Measurements from ENCODE around the gene EFCAB5.
"Not testable (repeated sequence)": the region's sequence is repeated elsewhere in the genome, so short reads cannot be mapped to it uniquely, and the experiment has no call there.

The EFCAB5 gene

GRCh38 chr17:30103921-30104320 lies 162.5 kb downstream of the EFCAB5 start:
- DNase-seq: no peak

DNA sequence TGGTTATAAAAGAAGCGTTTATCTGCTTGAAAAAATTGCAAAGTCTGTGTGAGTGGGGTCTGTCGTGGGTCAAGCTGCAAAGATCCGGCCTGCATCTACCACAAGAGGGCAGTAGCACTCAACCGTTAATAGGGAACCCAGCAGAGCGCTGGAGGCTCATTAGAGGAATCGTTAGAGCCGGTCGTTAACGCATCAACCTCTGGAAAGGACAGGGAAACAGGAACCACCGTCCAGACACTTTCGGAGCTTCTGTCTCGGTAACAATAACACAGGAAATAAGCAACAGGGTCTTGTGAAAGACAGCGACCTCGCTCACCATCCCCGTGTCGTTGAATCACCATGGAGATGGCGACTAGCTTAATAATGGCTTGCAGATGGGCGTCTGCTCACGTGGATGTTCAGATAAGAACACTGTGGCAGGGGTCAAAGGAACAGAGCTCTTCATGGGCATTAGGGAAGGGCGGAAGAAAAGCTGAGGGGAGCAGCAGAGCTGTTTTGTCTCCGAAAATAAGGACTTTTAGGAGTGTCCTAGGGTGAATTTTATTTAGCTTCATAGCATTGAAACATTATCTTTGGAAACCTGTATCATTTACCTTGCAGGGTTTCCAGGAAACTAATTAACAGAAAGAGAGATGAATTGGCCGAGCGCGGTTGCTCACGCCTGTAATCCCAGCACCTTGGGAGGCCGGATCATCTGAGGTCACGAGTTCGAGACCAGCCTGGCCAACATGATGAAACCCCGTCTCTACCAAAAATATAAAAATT lies 163.3 kb downstream of the EFCAB5 start:
- peak; percentile 30 to 78 for DNase-seq

GRCh38 chr17:30112794-30113193 lies 171.4 kb downstream of the EFCAB5 start:
- no peak for DNase-seq

- DNase-seq: no peak
Observed at GRCh38 chr17:30113213-30113612, 171.8 kb downstream of the EFCAB5 start.

- no peak for DNase-seq
Observed at GRCh38 chr17:30116345-30116660, 174.9 kb downstream of the EFCAB5 start.

DNA sequence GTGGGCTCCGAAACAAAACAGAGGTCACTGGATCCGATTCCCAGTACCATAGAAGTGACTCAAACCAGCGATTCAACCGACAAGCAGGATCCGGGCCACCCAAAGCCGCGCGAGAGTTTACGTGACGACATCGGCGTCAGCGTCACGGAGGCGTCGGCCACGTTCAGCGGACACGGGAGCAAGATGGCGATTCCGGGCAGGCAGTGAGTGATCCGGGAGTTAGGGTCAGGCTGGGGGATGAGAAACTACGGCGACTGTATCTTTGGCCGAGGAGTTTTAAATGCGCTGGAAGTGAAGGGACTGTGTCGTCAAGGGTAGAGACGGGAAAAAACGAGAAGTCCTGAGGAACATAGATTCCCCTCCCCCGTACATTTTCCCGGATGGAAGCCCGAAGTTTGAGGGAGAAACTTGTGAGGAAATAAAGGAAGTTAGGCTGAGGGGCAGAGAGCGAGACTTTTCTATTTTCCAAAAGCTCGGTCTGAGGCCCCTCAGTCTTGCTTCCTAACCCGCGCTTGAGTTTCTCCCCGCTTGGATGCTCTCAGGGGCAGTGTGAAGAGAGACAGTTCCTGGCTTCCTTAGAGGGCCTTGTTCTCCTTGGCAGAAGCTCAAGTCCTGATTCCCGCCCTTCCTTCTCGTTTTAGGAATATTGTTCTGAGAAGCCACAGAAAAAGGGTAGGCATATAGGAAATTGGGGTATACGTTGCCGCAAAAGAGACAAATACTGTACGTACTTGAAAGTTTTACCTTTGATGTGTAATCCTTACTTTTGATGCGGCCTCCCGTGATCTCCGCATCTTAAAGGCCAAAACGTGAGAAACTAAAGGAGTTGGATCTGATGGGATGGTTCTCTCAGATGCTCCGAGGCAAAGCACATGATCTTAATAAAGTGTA lies 175.5 kb downstream of the EFCAB5 start, which contains the start of gene NSRP1:
Gene NSRP1 (plus strand): TSS at position 156 of the 891 bp plus-strand sequence. CDS start 28 bp downstream, at position 184.
- DNase-seq: peak; percentile 90 to 91

GRCh38 chr17:30117675-30118081 lies 176.2 kb downstream of the EFCAB5 start:
- no peak for DNase-seq

GRCh38 chr17:30118635-30119034 lies 177.2 kb downstream of the EFCAB5 start:
- not testable (repeated sequence) for DNase-seq

- no peak for DNase-seq
Observed at GRCh38 chr17:30124273-30124796, 182.9 kb downstream of the EFCAB5 start.

GRCh38 chr17:30130121-30130520 lies 188.7 kb downstream of the EFCAB5 start:
- no peak for DNase-seq

GRCh38 chr17:30132615-30133014 lies 191.2 kb downstream of the EFCAB5 start:
- no peak for DNase-seq

- no peak for DNase-seq
Observed at GRCh38 chr17:30133197-30133596, 191.8 kb downstream of the EFCAB5 start.

GRCh38 chr17:30134551-30134950 lies 193.1 kb downstream of the EFCAB5 start:
- DNase-seq: no peak

- DNase-seq: no peak
Observed at GRCh38 chr17:30137158-30137557, 195.7 kb downstream of the EFCAB5 start.

DNA sequence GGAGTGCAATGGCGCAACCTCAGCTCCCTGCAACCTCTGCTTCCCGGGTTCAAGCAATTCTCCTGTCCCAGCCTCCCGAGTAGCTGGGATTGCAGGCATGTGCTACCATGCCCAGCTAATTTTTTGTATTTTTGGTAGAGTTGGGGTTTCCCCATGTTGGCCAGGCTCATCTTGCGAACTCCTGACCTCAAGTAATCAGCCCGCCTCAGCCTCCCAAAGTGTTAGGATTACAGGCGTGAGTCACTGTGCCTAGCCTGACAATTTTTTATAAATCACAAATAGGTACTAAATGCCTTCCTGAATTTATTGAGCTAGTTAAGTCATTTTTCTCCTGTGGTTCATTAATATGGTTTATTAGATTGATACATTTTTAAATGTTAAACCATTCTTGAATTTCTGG lies 206.4 kb downstream of the EFCAB5 start:
- not testable (repeated sequence) for DNase-seq

DNA sequence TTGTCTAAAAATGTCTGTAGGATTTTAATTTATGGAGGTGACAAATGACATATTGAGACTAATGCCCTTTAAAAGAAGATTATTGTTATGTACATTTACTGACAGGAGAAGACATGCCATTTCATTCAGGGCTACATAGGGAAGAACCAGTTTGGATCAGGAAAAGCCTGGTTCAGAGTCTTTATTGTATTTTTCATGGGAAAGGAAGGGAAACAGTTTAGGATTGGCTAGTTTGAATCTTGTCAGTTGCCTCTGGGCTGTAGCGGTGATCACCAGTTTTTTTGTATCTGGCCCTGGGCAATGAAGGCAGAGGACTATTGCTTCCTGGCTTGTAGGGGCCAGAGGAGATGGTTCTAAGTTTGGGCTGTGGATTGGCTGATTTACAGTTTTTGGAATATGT lies 206.9 kb downstream of the EFCAB5 start:
- no peak for DNase-seq

DNA sequence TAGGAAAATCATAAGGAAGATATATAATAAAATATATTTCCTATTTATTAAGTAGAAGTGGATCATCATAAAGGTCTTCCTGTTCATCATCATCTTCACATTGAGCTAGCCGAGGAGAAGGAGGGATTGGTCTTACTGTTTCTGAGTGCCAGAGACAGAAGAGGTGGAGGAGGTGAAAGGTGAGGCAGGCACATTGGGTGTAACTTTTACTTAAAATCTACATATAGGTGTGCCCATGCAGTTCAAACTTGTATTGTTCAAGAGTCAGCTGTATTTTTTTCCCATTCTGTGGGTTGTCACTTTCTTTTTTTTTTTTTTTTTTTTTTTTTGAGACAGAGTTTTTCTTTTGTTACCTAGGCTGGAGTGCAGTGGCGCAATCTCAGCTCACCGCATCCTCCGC lies 210.0 kb downstream of the EFCAB5 start:
- no peak for DNase-seq

DNA sequence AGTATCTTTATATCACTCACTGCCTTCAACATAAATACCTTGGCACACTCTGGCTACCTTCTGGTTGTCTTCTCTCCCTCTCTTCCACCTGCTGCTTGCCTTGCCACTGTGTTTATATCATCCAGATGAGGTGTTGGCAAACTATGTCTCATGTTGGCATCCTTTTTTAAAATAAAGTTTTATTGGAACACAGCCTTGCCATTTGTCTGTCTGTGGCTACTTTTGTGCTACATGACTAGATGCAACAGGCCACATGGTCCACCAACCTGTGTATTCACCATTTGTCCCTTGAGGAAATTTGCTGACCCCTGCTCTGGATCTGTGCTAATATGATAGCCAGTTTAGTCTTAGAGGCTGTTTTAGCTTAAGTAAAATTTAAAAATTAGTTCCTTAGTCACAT lies 212.0 kb downstream of the EFCAB5 start:
- no peak for DNase-seq

GRCh38 chr17:30155389-30155788 lies 214.0 kb downstream of the EFCAB5 start:
- no peak for DNase-seq
